Left renal cortex interstitium (tissue), 4 donors: ENCODE data around the gene CRYBG3. TPM values are rescaled to one million over a fixed set of nuclear protein-coding genes. Genes with fewer than 3 reads are reported as not detected.

Experiments
- DNase-seq, 4 donors: peaks; one replicate each; pipeline ENCODE4 v3.0.0-alpha.2; 2013; ENCODE audit warnings: low read depth in 4 of 4, low spot score in 2 of 4, missing footprints in 1 of 4
- polyA plus RNA-seq, 4 donors: library from polyadenylated mRNA; unstranded; fragments of 120-200 nt; gene quantifications; one replicate each; pipeline ENCODE4 v1.2.1, GENCODE V29; 2013; ENCODE audit not compliant: insufficient read length in 4 of 4

Gene CRYBG3
- polyA plus RNA-seq, 4 donors, result 19.3 to 25.5 (median 21.6) TPM

DNA sequence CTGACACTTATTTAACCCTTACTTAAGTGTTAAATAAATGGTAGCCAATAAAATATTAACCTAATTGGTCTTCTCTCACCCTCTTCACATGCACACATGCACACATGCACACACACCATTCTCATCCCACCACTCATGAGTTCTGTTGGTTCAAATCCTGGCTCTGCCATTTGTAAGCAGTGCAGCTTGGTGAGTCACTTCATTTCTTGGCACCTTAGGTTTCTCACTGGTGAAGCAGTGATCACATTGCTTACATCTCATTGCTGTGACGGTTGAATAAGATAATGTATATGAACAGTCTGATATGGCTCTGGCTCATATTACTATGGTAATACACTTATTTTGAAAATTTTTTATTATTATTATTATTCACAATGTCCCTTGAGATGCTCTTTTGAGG lies 116.6 kb downstream of the CRYBG3 start:
- DNase-seq, result no peak

DNA sequence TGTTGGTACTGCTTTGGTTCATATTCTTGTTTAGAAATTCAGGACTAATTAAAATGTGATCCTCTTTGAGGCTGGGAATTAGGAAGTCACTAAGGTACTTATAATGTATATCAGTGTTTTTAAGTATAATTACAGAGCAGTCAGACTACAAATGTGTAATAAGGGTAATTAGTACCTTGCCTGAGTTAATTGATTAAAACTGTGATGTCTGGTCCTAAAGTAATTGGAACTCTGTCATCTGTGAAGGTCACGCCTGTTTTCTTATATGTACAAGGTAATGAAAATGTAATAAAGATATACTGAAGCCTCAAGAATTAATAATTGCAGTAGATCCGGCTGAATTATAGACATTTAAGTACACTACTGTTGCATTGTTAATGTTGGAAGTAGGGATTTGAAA lies 117.6 kb downstream of the CRYBG3 start:
- DNase-seq, result no peak

DNA sequence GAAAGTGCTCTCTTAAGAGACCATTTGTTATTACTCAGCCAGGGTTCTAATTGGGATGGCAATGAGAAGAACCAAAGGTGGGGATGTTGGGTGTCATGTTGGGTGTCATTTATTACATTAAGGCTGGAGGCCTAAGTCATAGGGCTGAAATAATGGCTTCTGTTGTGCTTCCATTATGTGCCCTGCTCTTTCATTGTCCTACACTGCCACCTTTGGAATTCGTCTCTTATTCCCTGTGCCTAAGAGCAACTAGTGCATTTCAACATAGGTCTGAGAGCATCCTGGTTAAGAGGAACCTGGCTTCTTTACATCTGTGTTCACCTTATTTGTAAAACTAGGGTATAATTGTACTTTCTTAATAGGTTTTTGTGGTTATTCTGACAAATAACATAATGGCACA lies 118.2 kb downstream of the CRYBG3 start:
- no peak for DNase-seq

DNA sequence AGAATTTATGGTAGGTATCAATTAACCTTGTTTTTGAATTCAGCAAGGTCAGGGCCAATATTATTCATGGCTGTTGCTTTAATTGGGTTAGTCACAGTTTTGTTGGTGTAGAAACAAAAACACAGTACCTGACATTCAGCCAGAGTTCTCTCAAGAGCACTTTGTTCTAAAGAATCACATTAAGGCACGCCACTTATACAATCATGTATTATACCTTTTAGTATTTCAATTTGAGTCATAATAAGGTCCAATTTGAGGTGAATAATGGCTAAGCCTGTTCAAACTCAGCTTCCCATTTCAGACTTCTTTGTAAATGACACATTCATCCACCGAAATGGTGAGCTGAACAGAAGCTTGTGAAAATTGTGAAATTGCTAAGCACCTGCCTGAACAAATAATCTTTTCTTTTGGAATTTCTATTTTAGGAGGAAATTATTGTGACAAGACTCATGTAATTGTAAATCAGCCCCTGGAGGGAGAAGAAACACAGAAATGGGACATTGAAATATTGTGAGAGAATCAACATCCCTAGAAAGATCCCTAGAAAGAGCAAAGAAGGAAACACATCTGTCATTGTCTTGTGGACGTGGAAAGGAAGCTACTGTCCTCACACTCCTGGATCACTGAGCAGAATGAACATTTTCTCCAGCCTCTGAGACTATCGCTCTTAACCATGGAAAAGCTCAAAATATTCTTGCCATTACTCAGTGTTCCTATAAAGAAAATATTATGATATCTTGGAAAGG lies 121.2 kb downstream of the CRYBG3 start:
- no peak for DNase-seq

DNA sequence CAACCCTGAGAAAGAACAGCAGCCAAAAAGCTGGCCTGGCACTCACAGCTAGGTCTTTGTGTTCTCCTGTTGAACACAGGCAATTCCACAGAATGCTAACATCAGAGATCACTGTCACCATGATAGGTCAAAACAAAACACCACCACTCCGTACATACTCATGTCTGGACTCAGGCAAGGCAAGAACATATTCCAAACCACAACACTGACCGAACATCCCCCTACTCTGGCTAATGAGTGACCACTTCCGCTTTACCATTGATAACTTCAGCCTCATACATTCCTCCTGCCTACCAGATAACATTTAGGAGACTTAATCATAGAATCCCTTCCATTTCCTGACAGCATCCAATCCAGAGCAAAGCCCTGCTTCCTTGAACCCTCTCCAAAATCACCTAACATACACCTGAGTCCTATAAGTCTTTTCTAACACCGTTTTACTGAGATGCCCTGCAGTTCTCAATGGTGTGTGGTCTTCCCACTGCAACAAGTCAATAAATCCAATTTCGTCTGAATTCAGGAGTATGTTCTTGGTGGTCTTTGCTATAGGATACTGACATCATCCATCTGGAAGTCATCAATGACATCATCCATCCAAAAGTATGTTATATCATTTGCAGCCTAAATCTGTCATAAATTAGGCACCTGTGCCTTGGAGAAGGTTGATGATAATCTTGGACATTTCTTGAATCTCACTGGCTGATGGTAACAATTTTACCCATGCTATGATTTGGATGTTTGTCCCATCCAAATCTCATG lies 126.7 kb downstream of the CRYBG3 start:
- DNase-seq, result no peak

DNA sequence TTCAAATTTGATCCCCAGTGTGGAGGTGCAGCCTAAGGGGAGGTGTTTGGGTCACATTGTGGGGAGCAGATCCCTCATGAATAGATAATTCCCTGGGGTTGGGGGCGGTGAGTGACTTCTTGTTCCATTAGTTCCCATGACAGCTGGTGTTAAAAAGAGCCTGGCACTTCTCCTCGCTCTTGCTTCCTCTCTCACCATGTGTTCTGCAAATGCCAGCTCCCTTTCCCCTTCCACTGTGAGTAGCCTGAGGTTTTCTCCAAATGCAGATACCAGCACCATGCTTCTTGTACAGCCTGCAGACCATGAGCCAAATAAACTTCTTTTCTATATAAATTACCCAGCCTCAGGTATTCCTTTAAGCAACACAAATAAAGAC lies 127.3 kb downstream of the CRYBG3 start:
- DNase-seq, result no peak

DNA sequence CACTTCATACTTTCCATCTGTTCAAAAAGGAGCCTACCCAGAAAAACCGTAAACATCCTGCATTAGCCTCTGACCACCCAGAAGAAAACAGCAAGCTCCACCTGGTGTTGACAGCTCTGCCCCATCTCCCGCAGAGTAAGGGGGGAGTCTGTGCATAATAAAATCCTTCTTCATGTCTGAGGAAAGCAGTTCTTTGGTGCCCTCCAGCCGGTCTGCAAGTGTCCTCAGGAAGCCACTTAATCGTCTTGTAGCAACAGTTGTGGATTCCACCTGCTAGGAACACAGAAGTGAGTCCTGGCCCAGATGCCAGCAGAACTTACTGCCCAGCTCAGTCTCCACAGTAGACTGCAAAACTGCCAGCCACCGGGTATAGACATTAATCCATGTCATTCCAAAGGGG lies 127.9 kb downstream of the CRYBG3 start:
- DNase-seq, result no peak

DNA sequence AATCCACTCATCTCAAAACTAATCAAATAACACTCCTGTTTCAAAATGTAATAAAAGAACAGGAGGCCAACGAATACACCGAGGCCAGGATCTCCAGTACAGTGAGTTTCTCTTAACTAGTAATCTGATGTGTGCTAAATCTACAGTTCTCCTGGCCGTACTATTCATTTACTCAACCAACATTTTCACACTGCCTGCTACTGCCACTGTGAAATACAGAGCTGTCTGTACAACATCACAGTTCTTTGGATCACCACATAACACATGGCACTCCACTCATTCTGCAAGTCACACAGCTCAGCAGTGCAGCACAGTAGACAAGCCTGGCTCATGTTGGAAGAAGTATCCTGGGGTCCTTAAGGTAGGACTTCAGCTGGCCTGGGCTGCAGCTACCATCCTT lies 128.5 kb downstream of the CRYBG3 start:
- DNase-seq, result no peak

DNA sequence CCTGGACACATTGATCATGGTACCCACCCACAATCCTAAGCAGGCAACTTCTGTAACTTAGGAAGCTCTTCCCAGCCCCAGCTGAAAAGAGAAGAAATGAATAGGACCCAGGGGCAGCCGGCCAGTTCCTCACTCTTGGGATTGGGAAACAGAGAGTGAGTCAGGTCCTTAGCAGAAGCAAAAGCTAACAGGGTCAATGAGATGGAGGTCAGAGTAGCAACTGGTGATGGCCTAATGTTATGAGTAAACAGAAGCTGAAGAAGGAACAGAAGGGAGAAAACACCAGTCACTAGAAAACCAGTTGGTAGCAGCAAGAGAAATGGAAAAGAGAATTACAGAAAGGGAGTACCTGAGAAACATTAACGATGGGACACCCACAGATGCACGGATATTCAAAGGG lies 130.5 kb downstream of the CRYBG3 start:
- DNase-seq, result no peak

DNA sequence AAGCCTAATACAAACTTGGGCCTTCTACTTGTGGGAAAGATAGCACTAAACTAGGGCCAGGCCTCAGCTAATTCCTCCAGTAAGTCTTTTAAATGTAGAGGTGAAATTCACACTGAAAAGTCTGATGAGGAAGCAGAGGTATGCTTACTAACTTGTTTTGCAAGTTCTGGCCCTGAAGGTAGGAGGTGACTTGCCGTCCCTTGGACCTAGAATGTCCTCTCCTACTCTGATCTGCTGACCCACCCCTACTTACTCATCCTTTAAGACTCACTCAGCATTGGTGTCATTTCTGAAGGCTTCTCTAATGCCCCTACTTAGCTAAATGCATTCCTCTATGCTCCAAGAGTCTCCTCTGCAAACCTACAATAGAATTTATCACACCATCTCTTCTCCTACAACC lies 131.1 kb downstream of the CRYBG3 start:
- DNase-seq, result no peak

DNA sequence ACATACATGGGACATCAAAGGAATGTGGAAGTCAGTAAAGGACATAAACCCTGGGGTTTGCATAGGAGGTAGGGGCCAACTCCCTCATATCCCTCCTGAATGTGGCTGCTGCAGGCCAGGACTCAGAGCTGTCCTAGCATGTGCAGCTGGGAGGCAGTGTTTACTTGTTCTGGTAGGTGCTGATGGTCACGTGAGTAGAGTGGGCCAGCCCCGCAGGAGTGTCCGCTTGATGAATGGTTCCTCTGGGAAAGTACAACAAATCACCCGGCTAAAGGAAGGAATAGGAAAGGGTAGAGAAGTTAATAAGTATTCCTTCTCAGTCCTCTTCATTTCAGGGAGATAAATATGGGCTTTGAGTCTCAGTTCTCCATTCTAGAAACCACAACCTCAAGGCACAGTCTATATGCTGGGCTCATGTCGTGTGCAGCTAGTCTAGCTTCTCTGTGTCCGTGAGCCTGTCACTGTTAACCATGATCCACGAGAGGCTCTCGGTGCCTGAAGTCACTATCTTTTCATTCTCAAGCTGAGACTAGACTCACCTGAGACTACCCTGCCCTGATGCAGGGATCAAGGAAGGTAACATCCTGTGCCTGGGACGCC lies 132.5 kb downstream of the CRYBG3 start:
- DNase-seq, result no peak

DNA sequence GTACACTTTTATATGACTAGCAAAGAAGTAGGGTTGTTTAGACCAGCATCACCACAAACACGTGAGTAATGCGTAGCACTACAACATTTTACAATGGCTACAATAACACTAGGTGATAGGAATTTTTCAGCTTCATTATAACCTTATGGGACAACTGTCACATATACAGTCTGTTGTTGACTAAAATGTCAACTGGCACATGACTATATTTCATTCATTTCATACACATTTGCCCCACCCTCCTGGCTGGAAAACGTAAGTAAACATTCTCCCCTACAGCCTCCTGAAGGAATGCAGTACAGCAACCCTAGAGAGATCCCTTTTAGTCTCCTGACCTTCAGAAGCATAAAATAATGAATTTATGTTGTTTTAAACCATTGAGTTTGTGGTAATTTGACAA lies 134.2 kb downstream of the CRYBG3 start:
- DNase-seq, result no peak

DNA sequence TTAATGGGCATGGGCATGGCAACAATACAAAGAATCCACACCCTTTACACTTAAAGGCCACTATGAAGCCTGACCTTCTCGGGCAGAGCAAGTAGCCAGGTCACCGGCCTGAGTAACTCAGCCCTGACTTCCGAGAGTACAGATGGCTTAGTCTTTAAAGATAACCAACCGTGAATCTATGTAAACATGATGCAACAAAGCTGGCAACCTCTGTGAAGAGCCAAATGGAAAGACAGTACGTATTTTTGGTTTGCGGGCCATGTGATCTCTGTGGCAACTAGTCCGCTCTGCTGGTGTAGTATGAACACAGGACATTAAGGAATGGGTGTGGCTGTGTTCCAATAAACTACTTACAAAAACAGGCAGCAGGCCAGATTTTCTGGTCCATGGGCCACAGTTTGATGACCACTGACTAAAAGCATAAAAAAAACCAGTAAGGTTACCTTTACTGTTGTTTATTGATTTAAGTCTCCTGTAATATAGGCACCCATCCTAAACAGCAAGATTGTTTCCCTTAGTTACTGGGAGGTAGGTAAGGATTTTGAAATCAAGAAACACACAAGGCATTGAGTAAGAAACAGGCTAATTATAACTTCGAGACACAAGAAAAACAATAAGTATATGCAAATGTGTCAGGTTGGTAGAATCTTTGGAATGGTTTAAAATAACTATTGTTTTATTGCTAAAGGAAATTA lies 136.0 kb downstream of the CRYBG3 start:
- DNase-seq, result no peak

DNA sequence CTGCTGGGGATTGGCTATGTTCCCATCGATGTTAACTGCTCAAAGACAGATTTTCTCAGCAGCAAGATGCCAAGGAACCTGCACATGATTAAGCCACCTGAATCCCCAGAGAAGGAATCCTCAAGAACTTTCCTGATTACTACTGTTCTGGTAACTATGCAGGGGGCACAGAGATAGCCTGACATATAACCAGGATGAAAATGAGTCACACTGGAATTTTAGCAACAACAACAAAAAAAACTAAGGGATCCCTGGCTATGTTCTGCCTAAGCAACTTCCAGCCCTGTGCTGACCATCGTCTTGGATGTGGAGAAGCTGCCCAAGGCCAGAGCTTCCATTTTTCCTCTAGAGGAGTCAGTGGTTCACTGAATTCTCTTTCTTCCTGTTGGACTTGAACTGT lies 136.6 kb downstream of the CRYBG3 start:
- no peak for DNase-seq

DNA sequence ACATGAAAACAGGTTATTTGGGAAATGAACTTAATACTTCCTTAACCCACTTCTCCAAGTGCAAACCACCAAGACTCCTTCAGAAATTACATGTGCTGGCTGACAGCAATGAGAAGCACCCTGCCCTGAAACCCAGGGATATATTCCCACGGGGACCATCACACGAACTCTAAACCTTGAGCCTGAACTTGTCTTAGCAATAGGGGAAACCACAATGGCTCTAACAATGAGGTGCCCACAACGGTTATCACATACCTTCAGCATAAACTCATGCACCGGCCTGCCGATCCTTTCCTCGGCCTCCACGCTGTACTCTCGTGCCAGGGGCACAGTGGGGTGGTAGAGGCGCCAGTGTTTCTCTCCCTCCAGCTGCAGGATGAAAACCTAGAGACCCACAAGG lies 137.0 kb downstream of the CRYBG3 start:
- DNase-seq, result no peak

DNA sequence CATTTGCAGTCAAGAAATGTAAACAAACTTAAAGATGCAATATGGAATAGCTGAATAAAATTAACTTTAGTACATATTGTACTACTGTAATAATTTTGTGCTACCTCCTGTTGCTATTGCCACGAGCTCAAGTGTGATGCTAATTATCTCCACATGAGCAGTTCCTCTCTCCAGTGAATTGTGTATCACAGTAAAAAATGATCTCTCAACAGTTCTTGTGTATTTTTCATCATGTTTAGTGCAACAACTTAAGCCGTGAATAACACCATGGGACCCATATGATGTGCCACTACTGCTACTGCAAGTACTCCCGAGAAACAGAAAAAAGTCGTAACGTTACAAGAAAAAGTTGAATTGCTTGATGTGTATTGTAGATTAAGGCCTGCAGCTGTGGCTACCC lies 138.1 kb downstream of the CRYBG3 start:
- DNase-seq, result no peak

DNA sequence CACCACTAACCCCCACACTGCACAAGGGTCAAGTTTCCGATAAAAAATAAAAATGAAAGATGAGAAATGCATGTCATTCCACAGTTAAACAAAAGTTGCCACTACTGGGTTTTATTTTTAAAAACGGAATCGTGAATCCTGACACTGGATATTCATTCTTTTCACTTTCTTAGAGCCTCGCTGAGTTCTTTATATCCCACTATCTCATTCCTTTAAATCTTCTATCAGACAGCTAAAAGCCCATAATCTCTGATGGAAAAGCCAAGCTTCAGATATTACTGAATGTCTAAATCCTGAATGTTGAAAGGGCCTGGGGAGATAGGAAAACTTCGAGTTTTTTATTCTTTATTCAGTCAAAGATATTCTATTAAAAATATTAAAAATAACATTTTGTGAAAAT lies 138.7 kb downstream of the CRYBG3 start:
- DNase-seq, result no peak

DNA sequence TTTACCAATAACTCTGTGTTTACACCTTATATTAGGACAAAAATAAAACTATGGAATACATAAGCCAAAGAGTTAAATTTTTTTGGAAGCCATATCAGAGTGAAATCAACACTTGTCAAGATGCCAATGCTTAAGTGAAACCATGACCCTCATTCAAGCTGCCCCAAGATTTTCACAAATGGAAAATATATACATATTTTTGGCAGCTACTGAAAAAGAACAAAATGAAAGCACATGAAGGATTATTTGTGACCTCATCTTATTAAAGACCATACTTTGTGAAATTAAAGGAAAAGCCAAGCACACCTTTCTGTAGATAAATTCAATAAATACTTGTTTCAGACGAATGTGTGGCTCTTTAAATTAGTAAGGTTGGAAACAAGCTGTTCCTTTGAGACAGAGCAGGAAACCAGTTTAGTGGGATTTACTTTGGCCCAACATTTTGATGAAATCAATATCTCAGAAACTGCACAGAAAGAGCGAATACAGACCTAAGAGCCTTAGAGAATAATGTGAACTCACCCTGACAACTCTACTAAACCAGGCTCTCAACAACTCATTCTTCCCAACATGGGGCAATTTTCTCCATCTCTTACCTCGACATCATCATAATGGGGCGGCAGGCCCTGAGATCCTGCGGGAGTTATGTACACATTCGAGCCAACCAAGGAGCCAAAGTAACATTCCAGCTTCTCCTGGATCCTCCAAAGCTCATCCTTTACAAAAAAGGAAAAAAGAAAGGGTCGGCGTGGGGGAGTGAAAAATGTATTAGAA lies 139.4 kb downstream of the CRYBG3 start:
- no peak for DNase-seq

DNA sequence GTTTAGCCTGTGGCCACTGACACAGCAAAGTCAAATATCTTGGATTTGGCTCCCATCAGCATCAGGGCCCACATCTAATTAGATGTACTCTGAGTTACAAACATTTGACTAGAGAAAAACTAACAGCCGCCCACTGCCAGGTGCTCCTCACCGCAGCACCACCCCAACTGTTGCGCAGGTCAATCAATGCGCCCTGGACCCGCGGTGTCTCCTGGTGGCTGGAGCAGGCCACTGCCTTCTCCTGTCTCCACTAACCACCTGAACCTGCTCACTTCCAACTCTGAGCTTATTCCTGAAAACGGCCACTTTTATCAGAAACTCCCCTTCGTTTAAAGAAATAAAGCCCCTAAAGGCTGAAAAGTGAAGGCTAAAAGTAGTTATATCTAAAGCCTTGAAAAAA lies 146.2 kb downstream of the CRYBG3 start:
- no peak for DNase-seq

DNA sequence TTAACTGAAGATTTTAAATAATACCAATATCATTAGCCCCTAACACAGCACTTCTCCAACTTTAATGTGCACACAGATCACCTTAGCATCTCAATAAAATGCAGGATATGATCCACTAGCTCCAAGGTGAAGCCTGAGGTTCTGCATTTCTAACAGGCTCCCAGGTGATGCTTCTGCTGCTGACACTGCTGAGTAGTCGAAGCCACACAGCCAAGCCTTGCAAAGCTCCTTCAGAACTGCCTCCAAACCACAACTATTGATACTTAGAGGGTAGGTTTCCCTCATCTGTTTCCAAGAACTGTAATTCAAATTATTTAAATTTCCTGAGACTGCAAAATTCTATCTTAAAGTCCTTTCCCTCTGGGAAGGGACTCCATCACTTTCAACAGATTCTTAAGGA lies 146.6 kb downstream of the CRYBG3 start:
- DNase-seq, result no peak

DNA sequence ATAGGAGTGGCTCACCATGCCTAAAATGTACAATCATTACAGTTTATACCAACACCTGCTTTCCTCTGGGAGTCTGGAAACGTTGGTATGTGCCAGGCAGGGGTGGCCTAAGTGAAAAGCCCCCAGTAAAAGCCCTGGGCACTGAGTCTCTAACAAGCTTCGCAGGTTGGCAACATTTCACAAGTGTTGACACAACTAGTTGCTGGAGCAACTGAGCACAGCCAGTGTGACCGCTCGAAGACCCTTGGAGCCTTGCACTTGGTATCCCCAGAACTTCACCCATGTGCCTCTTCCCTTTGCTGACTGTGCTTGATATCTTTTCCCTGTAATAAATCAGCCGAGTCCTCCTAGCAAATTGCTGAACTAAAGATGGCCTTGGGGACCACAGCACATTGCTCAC lies 147.7 kb downstream of the CRYBG3 start:
- DNase-seq, result no peak
